ENCODE measurements around the gene EIF4H. TPM values are rescaled to one million over a fixed set of nuclear protein-coding genes. Genes with fewer than 3 reads are reported as not detected.
A peak's percentile ranks its signal among the peaks of the same experiment; 100 is the strongest.
"Not testable (repeated sequence)": the region's sequence is repeated elsewhere in the genome, so short reads cannot be mapped to it uniquely, and the experiment has no call there.

Gene EIF4H
- total RNA-seq, 1 donor from 2014 or later: 172 TPM

- ATAC-seq (no peak), DNase-seq (ENCODE audit: missing footprints) (no peak)
- intact Hi-C loops (cut with DNase I): no loop called here
These were observed 18.9 kb downstream of the EIF4H start for GRCh38 chr7:74193054-74193453.

GRCh38 chr7:74193913-74194312, 19.8 kb downstream of the EIF4H start:
- ATAC-seq: no peak
- intact Hi-C loops (cut with DNase I): no loop called here
- DNase-seq (ENCODE audit: missing footprints): no peak

- ATAC-seq: no peak
- DNase-seq (ENCODE audit: missing footprints): no peak
- intact Hi-C loops (cut with DNase I): no loop called here
These were observed 20.5 kb downstream of the EIF4H start for GRCh38 chr7:74194686-74195085.

- DNase-seq (ENCODE audit: missing footprints); intact Hi-C loops (cut with DNase I): not testable (repeated sequence)
- ATAC-seq: peak; percentile 21
These were observed 21.1 kb downstream of the EIF4H start for GRCh38 chr7:74195139-74195860.

- DNase-seq (ENCODE audit: missing footprints); intact Hi-C loops (cut with DNase I): not testable (repeated sequence)
- ATAC-seq: peak; percentile 30
These were observed 22.0 kb downstream of the EIF4H start for GRCh38 chr7:74195968-74196654.

- intact Hi-C loops (cut with DNase I): no loop called here
- ATAC-seq: no peak
- DNase-seq (ENCODE audit: missing footprints): no peak
These were observed 23.4 kb downstream of the EIF4H start for GRCh38 chr7:74197449-74198124.

GRCh38 chr7:74199551-74200355, 25.6 kb downstream of the EIF4H start:
- intact Hi-C loops (cut with DNase I): no loop called here
- ATAC-seq (no peak), DNase-seq (ENCODE audit: missing footprints) (no peak)

GRCh38 chr7:74202841-74203556, 28.8 kb downstream of the EIF4H start:
- ATAC-seq: no peak
- peak; percentile 17 for DNase-seq (ENCODE audit: missing footprints)
- intact Hi-C loops (cut with DNase I): no loop called here

GRCh38 chr7:74203956-74204618, 29.9 kb downstream of the EIF4H start:
- no peak for ATAC-seq
- no peak for DNase-seq (ENCODE audit: missing footprints)
- intact Hi-C loops (cut with DNase I): no loop called here

GRCh38 chr7:74206052-74206451, 31.9 kb downstream of the EIF4H start:
- not testable (repeated sequence) for ATAC-seq
- intact Hi-C loops (cut with DNase I): loop anchor here (1.0 kb wide), 1 partner anchor 195 kb away; no protein-coding TSS in a partner anchor
- DNase-seq (ENCODE audit: missing footprints): peak; percentile 56

- peak; percentile 93 for DNase-seq (ENCODE audit: missing footprints)
- intact Hi-C loops (cut with DNase I): loop anchor here (1.0 kb wide), 1 partner anchor 195 kb away; no protein-coding TSS in a partner anchor
- peak; percentile 85 for ATAC-seq
These were observed 32.5 kb downstream of the EIF4H start for GRCh38 chr7:74206589-74207120.

- intact Hi-C loops (cut with DNase I): no loop called here
- ATAC-seq (no peak), DNase-seq (ENCODE audit: missing footprints) (no peak)
These were observed 33.4 kb downstream of the EIF4H start for GRCh38 chr7:74207586-74207985.

GRCh38 chr7:74208241-74208640, 34.1 kb downstream of the EIF4H start:
- intact Hi-C loops (cut with DNase I); DNase-seq (ENCODE audit: missing footprints); ATAC-seq: not testable (repeated sequence)

- ATAC-seq (no peak), DNase-seq (ENCODE audit: missing footprints) (no peak)
- intact Hi-C loops (cut with DNase I): no loop called here
These were observed 38.5 kb downstream of the EIF4H start for GRCh38 chr7:74212661-74213060.

- intact Hi-C loops (cut with DNase I): no loop called here
- ATAC-seq (no peak), DNase-seq (ENCODE audit: missing footprints) (peak; percentile 63)
These were observed 40.9 kb downstream of the EIF4H start for GRCh38 chr7:74214816-74215630.

GRCh38 chr7:74215921-74216320, 41.8 kb downstream of the EIF4H start:
- intact Hi-C loops (cut with DNase I): no loop called here
- DNase-seq (ENCODE audit: missing footprints) (peak; percentile 41), ATAC-seq (no peak)

- DNase-seq (ENCODE audit: missing footprints) (peak; percentile 50), ATAC-seq (no peak)
- intact Hi-C loops (cut with DNase I): no loop called here
These were observed 42.2 kb downstream of the EIF4H start for GRCh38 chr7:74216361-74216761.
